A549 (cell line): Measurements from ENCODE around the gene LMTK2.

ENCODE experiments used
- CTCF ChIP-seq: fragments of >200 bp; sonication (Bioruptor Twin); formaldehyde crosslinking; IDR thresholded peaks from 3 replicates; pipeline ENCODE4 v1.5.1; 2016
- MYC ChIP-seq: IDR thresholded peaks from 2 replicates; pipeline ENCODE4 v1.6.1; 2012; ENCODE audit warnings: mild to moderate bottlenecking, inconsistent platforms, low read length, improper control_type of control experiment, borderline replicate concordance
- POLR2A ChIP-seq: IDR thresholded peaks from 2 replicates; pipeline ENCODE4 v1.6.1; 2012; ENCODE audit warnings: mild to moderate bottlenecking, low read length
- RFX5 ChIP-seq: fragments of 450-650 bp; IDR thresholded peaks from 2 replicates; pipeline ENCODE4 v1.7.1; 2014; ENCODE audit warnings: antibody characterized with exemption, mild to moderate bottlenecking, moderate library complexity
- RNF2 ChIP-seq: fragments of 200-600 bp; sonication (generic); IDR thresholded peaks from 2 replicates; pipeline ENCODE4 v1.6.1; 2016; ENCODE audit warnings: low read depth, mild to moderate bottlenecking, antibody characterized with exemption, moderate library complexity, borderline replicate concordance

GRCh38 chr7:98238076-98238475 lies 131.4 kb downstream of the LMTK2 start:
- TF ChIP-seq POLR2A (no peak), CTCF (no peak), RNF2 (no peak), MYC (no peak), RFX5 (no peak)
